Stimulated activated CD8-positive, alpha-beta memory T cell treated with anti-CD3 and anti-CD28 coated beads, Interleukin-7, amount 100 ng/mL, for 1 hour (primary cell): ENCODE data around the gene C1S.
"Not testable (repeated sequence)": the region's sequence is repeated elsewhere in the genome, so short reads cannot be mapped to it uniquely, and the experiment has no call there.

Experiments used
- DNase-seq, 2 donors: peaks; one replicate each; pipeline ENCODE4 v3.0.0-alpha.2; 2020; ENCODE audit warnings: low read depth in 2 of 2

Gene C1S

DNA sequence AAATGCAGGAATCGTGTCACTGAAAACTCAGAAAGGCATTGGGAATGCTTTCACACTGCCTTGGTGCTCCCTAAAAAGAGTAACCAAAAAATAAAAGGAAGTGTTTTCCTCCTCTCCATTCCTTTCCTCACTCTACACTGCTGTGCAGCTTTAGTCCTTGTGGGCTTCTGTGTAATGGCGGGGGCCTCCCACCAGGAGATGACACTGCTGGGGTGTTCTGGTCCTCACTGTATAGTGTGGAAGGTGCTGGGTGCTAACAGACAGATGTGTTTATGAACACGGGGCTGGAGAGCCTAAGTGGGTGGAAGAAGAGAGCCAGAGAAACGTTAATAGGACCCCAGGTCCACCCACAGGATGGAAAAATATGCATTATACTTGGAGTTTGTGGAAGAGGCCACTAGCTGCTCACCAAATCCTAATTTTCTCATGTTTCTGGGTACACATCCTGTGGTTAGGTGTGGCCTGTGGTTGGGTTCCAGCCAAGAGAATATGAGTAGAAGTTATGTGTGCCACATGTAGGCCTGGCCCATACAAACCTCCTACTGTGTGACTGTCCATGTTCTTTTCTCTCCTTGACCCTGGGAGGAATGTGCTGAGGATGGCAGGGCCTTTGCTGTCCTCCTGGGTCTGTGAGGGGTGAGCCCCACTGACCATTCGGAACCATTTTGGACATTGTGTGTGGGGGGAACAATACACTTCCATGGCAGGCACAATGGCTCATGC, 14.0 kb upstream of the C1S start:
- DNase-seq: no peak

DNA sequence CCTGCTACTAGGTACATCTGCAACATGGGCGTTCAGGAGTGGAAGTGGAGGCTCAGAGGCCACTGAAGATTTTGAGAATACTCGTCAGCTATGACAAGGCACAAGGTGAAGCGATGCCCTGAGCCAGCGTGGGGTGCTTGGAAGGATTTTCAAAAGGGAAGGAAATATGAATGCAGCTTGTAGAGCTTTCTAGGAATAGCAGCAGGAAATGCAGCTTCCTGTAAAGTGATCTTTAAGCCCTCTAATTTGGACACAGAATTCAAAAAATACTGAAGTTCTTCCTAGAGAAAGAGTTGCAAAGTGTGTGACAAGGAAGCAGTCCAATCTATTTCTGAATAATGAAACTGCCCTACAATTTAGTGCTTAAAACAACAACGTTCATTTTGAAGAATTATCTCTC, 13.2 kb upstream of the C1S start:
- DNase-seq: no peak

DNA sequence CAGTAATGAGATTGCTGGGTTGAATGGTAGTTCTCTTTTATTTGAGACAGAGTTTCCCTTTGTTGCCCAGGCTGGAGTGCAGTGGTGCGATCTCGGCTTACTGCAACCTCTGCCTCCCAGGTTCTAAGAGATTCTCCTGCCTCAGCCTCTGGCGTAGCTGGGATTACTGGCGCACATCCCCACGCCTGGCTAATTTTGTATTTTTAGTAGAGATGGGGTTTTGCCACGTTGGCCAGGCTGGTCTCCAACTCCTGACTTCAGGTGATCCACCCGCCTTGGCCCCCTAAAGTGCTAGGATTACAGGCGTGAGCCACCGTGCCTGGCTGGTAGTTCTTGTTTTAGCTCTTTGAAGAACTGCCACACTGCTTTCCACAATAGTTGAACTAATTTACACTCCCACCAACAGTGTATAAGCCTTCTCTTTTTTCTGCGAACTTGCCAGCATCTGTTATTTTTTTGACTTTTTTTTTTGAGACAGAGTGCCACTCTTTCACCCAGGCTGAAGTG, 11.0 kb upstream of the C1S start:
- DNase-seq: not testable (repeated sequence)

DNA sequence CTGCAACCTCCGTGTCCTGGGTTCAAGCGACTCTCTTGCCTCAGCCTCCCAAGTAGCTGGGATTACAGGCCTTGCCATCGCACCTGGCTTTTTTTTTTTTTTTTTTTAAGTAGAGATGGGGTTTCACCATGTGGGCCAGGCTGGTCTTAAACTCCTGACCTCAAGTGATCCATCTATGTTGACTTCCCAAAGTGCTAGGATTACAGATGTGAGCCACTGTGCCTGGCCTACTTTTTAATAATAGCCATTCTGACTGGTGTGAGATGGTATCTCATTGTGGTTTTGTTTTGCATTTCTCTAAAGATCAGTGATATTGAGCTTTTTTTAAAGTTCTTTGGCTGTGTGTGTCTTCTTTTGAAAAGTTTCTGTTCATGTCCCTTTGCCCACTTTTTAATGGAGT, 10.5 kb upstream of the C1S start:
- DNase-seq: not testable (repeated sequence)

DNA sequence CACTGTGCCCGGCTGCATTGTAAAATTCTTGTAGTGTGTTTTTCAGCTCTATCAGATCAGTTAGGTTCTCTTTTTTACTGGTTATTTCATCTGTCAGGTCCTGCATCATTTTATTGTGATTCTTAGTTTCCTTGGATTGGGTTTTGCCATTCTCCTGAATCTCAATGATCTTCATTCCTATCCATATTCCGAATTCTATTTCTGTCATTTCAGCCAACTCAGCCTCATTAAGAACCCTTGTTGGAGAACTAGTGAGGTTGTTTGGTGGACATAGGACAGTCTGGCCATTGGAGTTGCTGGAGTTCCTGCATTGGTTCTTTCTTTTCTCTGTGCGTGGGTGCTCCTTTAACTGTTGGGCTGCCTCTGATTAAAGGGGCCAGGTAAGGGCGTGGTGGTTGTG, 5.6 kb upstream of the C1S start:
- DNase-seq: no peak

DNA sequence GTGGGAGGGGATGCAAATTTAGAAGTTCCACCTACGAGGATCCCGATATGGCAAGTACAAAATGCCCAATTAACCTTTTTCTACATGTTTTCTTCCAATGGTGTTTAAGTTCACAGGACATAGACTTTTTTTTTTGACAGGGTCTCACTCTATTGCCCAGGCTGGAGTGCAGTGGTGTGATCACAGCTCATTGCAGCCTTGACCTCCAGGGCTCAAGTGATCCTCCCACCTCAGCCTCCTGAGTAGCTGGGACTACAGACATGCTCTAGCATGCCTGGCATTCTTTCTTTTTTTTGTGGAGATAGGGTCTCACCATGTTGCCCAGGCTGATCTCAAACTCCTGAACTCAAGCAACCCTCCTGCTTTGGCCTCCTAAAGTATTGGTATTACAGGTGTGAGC, 4.8 kb upstream of the C1S start:
- DNase-seq: not testable (repeated sequence)

DNA sequence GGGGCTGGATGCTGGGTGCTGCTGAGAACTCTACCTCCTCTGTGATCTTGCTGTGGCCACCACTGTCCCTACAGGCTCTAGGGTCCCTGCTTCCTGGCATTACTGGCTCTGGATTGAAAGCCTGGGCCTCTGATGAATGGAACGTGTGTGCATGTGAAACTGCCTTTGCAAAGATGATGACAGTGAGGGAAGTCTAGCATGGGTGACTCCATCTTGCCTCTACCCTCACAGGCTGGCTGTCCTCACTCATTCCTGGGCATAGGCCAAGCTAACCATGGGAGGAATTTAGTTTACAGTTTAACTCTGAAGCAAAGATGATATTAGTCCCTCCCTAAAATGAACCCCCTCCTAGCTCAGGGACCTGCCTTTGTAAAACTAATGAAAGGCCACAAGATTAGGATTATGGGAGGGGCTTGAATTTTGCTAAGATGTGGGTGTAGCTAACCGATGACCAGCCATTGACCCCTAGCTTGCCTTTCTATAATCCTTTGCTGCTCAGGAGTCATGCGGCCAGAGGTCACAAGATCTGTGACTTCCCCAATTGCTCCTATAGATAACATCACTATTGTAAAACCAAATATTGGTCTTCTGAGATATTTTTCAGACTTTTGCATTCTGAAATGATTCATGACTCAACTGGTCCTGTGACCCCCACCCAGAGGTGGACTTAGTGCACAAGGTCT, 2.2 kb upstream of the C1S start:
- no peak for DNase-seq

DNA sequence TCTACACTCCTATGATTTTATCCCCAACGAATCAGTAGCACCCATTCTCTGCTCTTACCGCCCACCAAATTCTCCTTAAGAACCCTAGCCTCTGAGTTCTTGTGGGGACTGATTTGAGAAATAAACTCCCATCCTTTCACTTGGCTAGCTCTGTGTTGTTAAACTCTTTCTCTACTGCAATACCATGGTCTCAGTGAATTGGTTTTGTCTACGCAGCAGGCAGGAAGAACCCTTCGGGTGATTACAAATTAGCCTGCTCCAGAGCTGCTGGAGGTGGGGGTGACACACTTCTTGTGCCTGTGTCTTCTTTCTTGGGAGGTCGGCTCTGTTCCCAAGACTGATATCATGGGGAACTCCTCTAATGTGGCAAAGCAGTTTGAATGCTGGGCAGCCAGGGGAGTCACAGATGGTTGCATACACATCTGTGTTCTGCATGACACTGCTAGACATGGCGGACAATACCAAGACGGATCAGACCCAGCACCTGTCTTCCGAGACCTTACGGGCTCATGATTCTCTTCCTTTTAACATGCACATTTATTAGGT, 1.6 kb upstream of the C1S start:
- no peak for DNase-seq

DNA sequence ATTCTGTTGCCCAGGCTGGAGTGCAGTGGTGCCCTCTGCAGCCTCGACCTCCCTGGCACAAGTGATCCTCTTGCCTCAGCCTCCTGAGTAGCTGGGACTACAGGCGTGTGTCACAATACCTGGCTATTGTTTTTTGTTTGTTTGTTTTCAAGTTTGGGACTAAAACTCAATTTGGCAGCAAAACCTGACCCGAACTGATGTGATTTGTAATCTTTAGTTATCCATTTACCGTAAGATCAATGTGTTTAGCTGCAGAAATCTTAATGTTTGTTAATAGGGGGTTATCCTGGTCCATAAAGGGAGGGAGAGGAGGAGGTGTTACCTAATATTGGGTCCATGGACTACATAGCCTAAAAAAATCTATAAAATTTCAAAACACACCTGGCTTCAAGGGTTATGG, 738 bp upstream of the C1S start:
- DNase-seq: no peak

DNA sequence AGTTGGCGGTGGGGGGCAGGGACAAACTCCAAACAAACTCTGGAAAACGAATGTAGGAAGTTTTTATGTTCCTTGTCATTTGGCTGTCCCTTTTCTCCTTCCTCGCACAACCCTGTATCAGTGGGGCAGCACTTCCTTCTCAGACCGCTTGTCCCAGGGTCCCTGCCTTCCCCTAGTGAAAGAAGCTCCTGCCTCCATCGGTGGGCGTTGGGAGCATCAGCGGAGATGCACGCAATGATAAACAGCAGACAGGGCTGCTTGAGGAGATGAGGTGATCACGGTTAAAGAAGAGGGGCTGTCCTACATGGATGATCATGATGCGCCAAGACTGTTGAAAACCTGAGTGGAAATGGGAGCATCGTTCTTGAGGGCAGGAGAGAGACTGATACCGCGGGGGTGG, 620 bp downstream of the C1S start:
- no peak for DNase-seq

DNA sequence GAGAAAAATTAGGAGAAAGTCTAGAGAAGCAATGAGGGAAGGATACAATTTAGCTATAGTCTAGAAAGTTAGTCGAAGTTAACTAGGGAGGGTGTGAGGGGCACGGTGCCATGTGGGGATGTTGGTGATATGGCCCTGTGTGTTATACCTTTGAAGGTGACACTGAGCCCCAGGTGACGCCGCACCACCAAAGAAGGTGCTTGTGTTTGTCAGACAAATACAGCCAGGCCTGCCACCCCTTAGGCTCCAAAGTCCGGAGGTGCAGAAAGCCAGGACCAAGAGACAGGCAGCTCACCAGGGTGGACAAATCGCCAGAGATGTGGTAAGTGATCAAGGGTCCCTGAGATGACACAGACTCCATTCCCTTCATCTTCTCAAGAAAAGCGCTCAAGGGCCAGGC, 1.1 kb downstream of the C1S start:
- DNase-seq: no peak

DNA sequence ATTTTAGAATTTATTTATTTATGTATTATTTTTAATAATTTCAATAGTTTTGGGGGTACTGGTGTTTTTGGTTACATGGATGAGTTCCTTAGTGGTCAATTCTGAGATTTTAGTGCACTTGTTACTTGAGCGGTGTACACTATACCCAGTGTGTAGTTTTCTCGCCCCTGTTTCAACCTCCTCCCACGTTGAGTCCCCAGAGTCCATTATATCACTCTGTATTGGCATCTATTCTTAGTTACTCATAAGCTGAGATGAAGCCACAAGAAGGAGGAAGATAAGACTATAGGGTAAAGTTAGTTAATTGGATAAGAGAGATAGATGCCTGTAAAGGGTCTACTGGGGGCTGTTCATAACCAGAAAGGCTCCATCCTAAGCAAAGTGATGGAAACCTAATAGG, 4.0 kb downstream of the C1S start:
- no peak for DNase-seq

DNA sequence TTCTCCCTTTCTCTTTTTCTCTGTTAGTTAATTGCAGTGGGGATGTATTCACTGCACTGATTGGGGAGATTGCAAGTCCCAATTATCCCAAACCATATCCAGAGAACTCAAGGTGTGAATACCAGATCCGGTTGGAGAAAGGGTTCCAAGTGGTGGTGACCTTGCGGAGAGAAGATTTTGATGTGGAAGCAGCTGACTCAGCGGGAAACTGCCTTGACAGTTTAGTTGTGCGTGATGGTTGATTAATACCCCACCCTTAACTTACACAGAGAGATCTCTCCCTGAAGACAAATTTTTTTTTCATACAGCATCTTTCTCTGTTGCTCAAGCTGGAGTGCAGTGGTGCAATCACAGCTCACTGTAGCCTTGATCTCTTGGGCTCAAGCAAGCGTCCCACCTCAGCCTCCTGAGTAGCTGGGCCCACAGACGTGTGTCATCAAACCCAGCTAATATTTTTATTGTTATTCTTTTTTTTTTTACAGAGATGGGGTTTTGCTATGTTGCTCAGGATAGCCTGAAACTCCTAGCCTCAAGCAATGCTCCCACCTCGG, 4.6 kb downstream of the C1S start:
- no peak for DNase-seq

DNA sequence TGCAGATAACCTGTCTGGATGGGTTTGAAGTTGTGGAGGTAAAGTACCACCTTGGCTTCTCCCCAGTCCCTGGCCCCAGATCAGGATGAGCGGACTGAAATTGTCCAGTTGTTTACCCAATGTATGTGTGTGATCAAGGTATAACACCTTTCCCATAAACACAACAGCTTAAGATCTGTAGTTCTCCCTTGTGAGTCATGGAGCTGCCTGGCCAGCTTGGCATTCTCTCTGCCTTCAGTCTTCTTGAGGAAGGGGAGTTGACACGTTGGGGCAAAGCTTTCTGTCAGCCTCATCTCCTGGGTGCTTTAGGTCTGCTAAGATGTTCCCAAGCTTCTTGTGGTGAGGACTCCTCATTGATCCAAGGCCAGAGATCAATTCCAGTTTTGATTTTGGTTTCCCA, 6.1 kb downstream of the C1S start:
- DNase-seq: no peak

DNA sequence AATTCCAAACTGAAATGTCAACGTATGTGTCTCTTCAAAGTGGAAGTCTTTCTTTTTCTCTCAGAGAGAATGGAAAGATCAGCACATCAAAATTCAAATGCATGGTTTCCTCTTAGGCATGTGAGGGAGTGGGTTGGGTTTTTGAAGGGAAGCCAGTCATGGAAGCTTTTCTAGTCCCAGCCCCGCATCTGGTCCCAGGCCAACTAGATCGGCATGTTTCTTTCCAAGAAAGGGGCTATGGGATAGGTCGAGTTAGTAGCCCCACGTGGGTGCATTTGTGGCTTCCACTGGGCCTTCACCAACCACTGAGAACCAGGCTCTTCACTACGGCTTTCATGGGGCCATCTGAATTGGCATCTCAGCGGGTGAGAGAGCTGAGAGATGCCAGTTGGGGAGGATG, 6.6 kb downstream of the C1S start:
- no peak for DNase-seq

DNA sequence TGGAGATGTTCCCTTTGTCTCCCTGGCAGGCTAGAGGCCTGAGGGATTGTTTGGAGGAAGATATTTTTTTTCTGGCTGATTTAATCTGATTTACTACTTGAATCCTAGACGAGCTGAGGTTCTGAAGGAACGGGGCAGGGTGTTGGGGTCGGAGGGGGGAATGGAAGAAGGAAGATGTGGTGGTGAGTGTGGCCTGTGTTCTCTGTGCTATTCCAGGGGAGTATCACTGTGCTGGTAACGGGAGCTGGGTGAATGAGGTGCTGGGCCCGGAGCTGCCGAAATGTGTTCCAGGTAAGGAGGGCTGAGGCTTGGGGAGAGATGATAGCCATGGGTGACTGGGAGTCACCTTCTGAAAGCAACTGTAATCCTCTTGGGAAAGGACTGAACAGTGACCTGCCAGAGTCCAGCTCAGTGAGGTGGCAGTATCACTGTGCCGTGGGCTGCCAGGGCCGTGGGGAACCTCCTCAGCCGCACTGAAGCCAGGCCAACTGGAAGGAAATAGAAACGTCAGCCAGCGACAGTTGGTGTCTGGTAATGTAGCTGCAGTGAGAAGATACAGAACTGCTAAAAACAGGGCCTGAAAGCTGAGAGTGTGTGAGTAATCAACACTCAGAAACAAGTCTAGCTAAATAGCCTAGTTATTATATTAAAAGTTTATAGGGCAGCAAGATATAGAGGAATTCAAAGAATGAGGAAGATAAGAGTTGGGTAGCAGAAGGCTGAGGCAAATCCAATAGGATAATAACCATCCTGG, 7.9 kb downstream of the C1S start:
- DNase-seq: no peak

DNA sequence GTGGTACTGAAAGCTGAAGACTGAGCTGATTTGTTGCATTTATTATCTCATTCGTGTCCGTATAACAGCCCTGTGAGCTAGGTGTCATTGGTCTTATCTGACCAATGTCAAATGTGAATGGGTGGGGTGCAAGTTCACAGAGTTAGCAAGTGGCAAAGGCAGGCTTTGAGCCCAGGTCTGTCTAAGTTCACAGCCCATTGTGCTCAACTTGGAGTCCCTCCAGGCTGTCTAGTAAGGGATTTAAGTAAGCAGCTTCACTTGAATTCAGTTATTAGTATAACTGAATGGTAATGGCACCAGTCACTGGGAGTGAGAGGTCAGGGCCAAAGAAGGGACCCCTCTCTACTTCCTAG, 8.5 kb downstream of the C1S start:
- no peak for DNase-seq

DNA sequence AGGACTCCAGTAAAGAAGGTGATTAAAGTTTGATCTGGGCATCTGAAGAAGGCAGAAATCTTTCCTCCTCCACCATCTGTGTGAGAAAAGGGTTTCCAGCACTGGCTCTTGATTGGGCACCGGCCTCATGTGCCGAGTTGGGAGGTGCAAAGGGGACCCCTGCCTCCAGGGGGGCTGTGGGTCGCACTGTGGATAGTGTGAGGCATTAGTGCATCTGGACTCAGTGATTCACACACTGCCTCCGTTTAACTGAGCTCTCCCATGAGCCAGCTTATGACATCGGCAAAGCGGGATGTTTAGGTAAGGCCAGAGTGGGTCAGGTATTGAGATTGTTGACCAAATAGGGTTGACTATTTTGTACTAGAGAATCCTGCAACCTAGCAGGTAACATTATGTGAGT, 8.9 kb downstream of the C1S start:
- DNase-seq: no peak

DNA sequence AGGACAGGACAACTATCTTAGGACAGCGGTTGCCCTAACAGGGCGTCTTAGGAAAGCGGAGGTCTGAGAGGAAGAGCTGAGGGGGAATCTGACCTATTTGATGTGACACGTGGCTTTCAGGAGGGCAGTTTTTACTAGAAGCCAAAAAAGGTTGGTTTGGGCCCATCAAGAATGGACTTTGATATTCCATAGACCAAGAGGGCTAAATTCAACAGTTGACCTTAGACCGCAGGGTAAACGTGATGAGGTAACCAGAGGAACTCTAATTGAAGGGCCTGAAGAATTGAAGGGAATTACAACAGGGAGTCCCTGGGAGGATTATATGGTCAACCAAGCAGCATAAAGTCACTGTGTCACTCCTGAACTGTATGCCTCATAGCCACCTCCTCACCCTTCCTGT, 11.5 kb downstream of the C1S start:
- DNase-seq: no peak

DNA sequence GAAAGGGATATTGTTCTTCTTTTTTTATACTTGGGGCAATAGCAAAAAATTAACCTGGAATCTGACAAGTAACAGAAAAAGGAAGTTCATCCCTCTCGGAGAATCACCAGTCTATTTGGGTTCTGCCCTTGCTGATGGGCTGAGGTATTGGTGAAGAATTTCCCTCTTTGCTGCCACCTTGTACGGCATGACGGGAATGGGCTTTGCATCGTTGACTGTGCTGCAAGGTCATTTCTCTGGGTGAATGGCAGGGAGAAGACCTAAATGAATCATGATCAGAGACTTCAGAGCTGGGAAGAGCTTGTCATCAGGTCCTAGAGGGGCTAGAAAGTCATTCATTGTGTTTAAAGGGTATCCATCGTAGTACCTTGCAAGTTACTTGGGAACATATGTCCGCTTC, 12.0 kb downstream of the C1S start:
- DNase-seq: no peak

DNA sequence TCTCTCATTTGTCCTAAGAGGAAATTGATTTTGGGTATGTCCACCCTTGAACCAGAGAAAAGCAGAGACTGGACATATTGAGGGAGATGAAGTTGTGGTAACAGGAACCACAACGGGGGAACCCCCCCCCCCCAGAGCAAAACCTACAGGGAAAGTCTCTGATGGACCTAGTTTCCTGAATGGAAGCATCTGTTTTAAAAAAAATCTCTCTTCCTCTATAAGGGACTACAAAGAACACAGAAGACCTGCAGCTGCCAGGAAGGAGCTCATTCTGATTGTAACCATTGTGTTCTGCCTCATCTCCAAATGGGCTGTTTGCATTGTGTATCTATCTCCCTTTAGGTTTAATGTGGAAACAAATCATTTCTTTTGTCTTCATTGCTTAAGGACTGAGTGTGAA, 13.4 kb downstream of the C1S start:
- DNase-seq: no peak

DNA sequence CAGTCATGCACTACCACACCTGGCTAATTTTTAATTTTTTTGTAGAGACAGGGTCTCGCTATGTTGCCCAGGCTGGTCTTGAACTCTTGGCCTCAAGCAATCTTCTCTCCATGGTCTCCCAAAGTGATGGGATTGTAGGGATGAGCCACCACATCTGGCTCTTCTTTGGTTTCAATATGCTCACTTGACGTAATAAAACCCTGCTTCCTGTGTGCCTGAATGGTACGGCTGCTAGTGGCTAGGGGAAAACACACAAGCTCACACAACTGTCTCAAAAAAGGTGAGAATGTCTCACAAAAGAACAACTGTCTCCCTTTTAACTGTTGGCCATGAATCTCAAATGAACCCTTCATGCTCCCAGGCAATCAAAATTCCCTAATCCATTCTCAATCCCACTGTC, 15.0 kb downstream of the C1S start:
- no peak for DNase-seq
